GM21360 (cell line): ENCODE measurements around the gene WNT3A.

Source experiments
- ATAC-seq: cut with Tn5 transposase; IDR thresholded peaks from one replicate; pipeline ENCODE4 v1.9.1; 2021; ENCODE audit warnings: mild to moderate bottlenecking, moderate library complexity; ENCODE audit not compliant: unreplicated experiment

The WNT3A gene

GRCh38 chr1:228096416-228097332 is 89.9 kb downstream of the WNT3A start:
- no peak for ATAC-seq

GRCh38 chr1:228097333-228098081 is 90.7 kb downstream of the WNT3A start:
- no peak for ATAC-seq

- ATAC-seq = no peak
These were observed 91.6 kb downstream of the WNT3A start for GRCh38 chr1:228098323-228098931.

GRCh38 chr1:228099331-228099732 is 92.5 kb downstream of the WNT3A start:
- ATAC-seq = no peak

GRCh38 chr1:228100822-228101613 is 94.2 kb downstream of the WNT3A start:
- no peak for ATAC-seq

- ATAC-seq = peak; percentile 5
These were observed 94.8 kb downstream of the WNT3A start for GRCh38 chr1:228101614-228101993.

GRCh38 chr1:228101994-228102790 is 95.4 kb downstream of the WNT3A start:
- peak; percentile 31 for ATAC-seq

GRCh38 chr1:228102791-228103620 is 96.2 kb downstream of the WNT3A start, which contains the start of gene C1orf35:
Gene C1orf35, minus strand, starts transcription at chr1:228103325. Its CDS starts 98 bp downstream, at chr1:228103227.
- peak; percentile 62 for ATAC-seq

GRCh38 chr1:228104526-228105269 is 97.9 kb downstream of the WNT3A start:
- no peak for ATAC-seq

- no peak for ATAC-seq
These were observed 98.6 kb downstream of the WNT3A start for GRCh38 chr1:228105270-228105995.

GRCh38 chr1:228105996-228106799 is 99.4 kb downstream of the WNT3A start:
- ATAC-seq = no peak

GRCh38 chr1:228106800-228107054 is 99.9 kb downstream of the WNT3A start:
- ATAC-seq = no peak

- no peak for ATAC-seq
These were observed 100.8 kb downstream of the WNT3A start for GRCh38 chr1:228107636-228108035.

GRCh38 chr1:228108055-228108690 is 101.4 kb downstream of the WNT3A start:
- no peak for ATAC-seq

GRCh38 chr1:228108742-228109072 is 101.9 kb downstream of the WNT3A start:
- no peak for ATAC-seq

GRCh38 chr1:228109073-228109961 is 102.5 kb downstream of the WNT3A start, which contains the start of gene MRPL55:
Gene MRPL55, minus strand, starts transcription at chr1:228109299. Its CDS starts 1,039 bp downstream, at chr1:228108260.
- ATAC-seq = peak; percentile 82
